Cardiac muscle cell (in vitro differentiated cells and primary cell): ENCODE results near the gene OPN5. TPM values are rescaled to one million over a fixed set of nuclear protein-coding genes. Genes with fewer than 3 reads are reported as not detected.

ENCODE experiments used
- DNase-seq, 2 donors: peaks; one replicate each; pipeline versions ENCODE4 v3.0.0 to v3.0.0-alpha.2; 2010 to 2017; ENCODE audit warnings: low read depth in 1 of 2, low spot score in 1 of 2
- H3K27ac ChIP-seq: fragments of 200-600 bp; sonication (generic); 2 replicates; pipeline ENCODE4 v1.5.1; 2016
- H3K27me3 ChIP-seq: fragments of 200-600 bp; sonication (generic); 2 replicates; pipeline ENCODE4 v1.6.0; 2016; ENCODE audit warnings: control low read depth
- H3K36me3 ChIP-seq: fragments of 200-600 bp; sonication (generic); 2 replicates; pipeline ENCODE4 v1.5.1; 2016; ENCODE audit warnings: control low read depth
- H3K4me1 ChIP-seq: fragments of 200-600 bp; sonication (generic); 2 replicates; pipeline ENCODE4 v1.8.1; 2017; ENCODE audit warnings: low read depth, mild to moderate bottlenecking, mixed run types
- H3K4me3 ChIP-seq: fragments of 200-600 bp; sonication (generic); 2 replicates; pipeline ENCODE4 v1.5.1; 2016; ENCODE audit warnings: mild to moderate bottlenecking
- H3K9me3 ChIP-seq: fragments of 200-600 bp; sonication (generic); 2 replicates; pipeline ENCODE4 v1.5.1; 2017; ENCODE audit warnings: low read depth, mild to moderate bottlenecking, control low read depth
- CTCF ChIP-seq: IDR thresholded peaks from 2 replicates; pipeline ENCODE4 v1.5.1; 2012; ENCODE audit warnings: low read depth, mild to moderate bottlenecking, low read length
- polyA plus RNA-seq: library from polyadenylated mRNA; unstranded; fragments of >200 nt; fragmentation: Nextera tagmentation; extraction: Ambion mirVana; gene quantifications from 2 replicates; pipeline ENCODE4 v1.2.1, GENCODE V29; 2016
- total RNA-seq: library from RNA; depleted of rRNA; stranded (reverse); fragments of >200 nt; gene quantifications from 2 replicates; pipeline ENCODE4 v1.2.3, GENCODE V29; 2016

OPN5 gene
- total and polyA plus RNA-seq, 2 experiments from 2014 or later, result not detected

- H3K36me3 ChIP-seq, result no peaks in the 10 kb centered on the region
- no peaks in the 10 kb centered on the region for H3K9me3 ChIP-seq
- no peak for DNase-seq
- no peak overlapping the region for H3K27ac ChIP-seq
- no peaks in the 10 kb centered on the region for H3K27me3 ChIP-seq
- no peak for TF ChIP-seq CTCF
- no peaks in the 10 kb centered on the region for H3K4me1 ChIP-seq
- no peak overlapping the region for H3K4me3 ChIP-seq
Observed at GRCh38 chr6:47822856-47823554, 41.2 kb downstream of the OPN5 start.

GRCh38 chr6:47832386-47833100 is 50.7 kb downstream of the OPN5 start:
- H3K4me3 ChIP-seq, result no peak overlapping the region
- H3K4me1 ChIP-seq, result no peaks in the 10 kb centered on the region
- no peaks in the 10 kb centered on the region for H3K36me3 ChIP-seq
- no peak for TF ChIP-seq CTCF
- H3K9me3 ChIP-seq, result no peaks in the 10 kb centered on the region
- no peak for DNase-seq
- H3K27me3 ChIP-seq, result no peaks in the 10 kb centered on the region
- H3K27ac ChIP-seq, result no peak overlapping the region

- Histone ChIP-seq H3K4me1 (no peaks in the 10 kb centered on the region), H3K9me3 (no peaks in the 10 kb centered on the region), H3K27ac (no peak overlapping the region), H3K27me3 (no peaks in the 10 kb centered on the region), H3K4me3 (no peak overlapping the region), H3K36me3 (no peaks in the 10 kb centered on the region)
- TF ChIP-seq CTCF, result no peak
- no peak for DNase-seq
Observed at GRCh38 chr6:47834196-47834595, 52.4 kb downstream of the OPN5 start.

GRCh38 chr6:47836046-47836445 is 54.2 kb downstream of the OPN5 start:
- H3K36me3 ChIP-seq, result no peaks in the 10 kb centered on the region
- H3K4me1 ChIP-seq, result no peaks in the 10 kb centered on the region
- no peak overlapping the region for H3K4me3 ChIP-seq
- TF ChIP-seq CTCF, result no peak
- H3K27ac ChIP-seq, result no peak overlapping the region
- H3K27me3 ChIP-seq, result no peaks in the 10 kb centered on the region
- H3K9me3 ChIP-seq, result no peaks in the 10 kb centered on the region
- DNase-seq, result no peak

GRCh38 chr6:47836639-47837038 is 54.8 kb downstream of the OPN5 start:
- H3K27me3 ChIP-seq, result no peaks in the 10 kb centered on the region
- no peak overlapping the region for H3K4me3 ChIP-seq
- DNase-seq, result no peak
- H3K36me3 ChIP-seq, result no peaks in the 10 kb centered on the region
- no peaks in the 10 kb centered on the region for H3K4me1 ChIP-seq
- H3K27ac ChIP-seq, result no peak overlapping the region
- TF ChIP-seq CTCF, result no peak
- H3K9me3 ChIP-seq, result no peaks in the 10 kb centered on the region
